GM08714 (cell line): Measurements from ENCODE around the gene ARRDC1.
"Not testable (repeated sequence)": the region's sequence is repeated elsewhere in the genome, so short reads cannot be mapped to it uniquely, and the experiment has no call there.

Source experiments
- H3K4me3 ChIP-seq: fragments of 200-500 bp; sonication (Bioruptor generic); 2 replicates; pipeline ENCODE4 v1.5.1; 2014; ENCODE audit warnings: mild to moderate bottlenecking, low read length, inconsistent platforms
- ZNF274 ChIP-seq: IDR thresholded peaks from 2 replicates; pipeline ENCODE4 v1.6.1; 2012; ENCODE audit warnings: mild to moderate bottlenecking, low read depth, low read length

Gene ARRDC1

DNA sequence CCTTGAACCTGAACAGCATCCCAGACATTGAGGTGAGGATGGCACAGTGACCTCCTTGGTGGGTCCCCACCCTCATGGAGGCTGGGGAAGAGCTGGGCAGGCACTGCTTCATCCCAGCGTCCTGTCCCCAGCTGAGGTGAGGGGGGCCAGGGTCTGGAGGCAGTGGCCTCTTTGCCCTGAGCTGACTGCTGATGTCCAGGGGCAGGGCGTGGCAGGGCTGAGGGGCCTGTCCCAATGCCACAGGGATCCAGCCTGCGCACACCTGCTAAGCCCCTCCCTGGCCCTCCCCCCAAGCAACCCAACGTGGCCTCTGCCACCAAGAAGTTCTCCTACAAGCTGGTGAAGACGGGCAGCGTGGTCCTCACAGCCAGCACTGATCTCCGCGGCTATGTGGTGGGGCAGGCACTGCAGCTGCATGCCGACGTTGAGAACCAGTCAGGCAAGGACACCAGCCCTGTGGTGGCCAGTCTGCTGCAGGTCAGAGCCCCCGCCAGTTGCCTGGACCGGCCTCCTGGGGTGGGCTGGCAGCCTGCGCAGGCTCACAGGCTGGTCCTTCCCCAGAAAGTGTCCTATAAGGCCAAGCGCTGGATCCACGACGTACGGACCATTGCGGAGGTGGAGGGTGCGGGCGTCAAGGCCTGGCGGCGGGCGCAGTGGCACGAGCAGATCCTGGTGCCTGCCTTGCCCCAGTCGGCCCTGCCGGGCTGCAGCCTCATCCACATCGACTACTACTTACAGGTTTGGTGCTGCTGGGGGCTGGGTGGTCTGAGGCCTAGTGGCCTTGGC is 8.4 kb downstream of the ARRDC1 start:
- TF ChIP-seq ZNF274 = no peak
- no peak overlapping the region for H3K4me3 ChIP-seq

DNA sequence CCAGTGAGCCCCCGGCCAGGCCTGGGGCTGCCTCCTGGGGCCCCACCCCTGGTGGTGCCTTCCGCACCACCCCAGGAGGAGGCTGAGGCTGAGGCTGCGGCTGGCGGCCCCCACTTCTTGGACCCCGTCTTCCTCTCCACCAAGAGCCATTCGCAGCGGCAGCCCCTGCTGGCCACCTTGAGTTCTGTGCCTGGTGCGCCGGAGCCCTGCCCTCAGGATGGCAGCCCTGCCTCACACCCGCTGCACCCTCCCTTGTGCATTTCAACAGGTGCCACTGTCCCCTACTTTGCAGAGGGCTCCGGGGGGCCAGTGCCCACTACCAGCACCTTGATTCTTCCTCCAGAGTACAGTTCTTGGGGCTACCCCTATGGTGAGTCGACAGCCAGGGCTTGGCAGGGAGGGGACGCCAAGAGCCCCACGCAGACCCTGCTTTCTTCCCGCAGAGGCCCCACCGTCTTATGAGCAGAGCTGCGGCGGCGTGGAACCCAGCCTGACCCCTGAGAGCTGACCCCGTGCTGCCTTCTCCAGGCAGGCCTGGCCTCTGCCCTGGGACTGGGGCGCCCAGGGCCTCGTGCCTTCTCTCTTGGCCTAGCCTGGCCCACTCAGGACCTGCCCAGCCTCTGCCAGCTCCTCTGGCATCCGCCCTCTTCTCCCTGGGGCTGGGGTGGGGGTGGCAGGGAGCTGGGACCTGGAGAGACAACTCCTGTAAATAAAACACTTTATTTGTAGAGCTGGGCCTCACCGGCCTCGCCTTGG is 9.3 kb downstream of the ARRDC1 start:
- H3K4me3 ChIP-seq = no peak overlapping the region
- TF ChIP-seq ZNF274 = no peak

DNA sequence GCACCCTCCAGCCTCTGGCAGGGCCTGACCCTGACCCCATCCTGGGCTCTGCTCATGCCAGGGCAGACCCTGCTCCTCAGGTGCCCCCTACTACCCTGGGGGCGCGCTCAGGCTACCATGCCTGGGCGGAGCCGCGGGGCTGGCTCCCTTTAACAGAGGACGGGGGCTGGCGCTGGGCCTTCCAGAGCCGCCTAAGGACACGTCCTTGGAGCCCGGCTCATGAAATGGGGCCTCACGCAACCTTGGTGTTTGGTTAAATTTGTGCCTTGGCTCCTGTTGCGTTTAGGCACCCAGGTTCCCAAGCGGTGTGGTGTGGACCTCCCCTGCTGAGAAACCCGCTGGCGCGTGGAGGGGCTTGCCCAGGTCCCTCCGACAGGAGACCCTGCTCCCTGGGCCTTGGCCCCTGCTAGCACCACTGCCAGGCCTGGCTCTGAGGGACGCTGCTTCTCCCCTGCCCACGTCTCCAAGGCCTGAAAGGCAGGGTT is 9.9 kb downstream of the ARRDC1 start:
- no peak for TF ChIP-seq ZNF274
- H3K4me3 ChIP-seq = no peak overlapping the region

DNA sequence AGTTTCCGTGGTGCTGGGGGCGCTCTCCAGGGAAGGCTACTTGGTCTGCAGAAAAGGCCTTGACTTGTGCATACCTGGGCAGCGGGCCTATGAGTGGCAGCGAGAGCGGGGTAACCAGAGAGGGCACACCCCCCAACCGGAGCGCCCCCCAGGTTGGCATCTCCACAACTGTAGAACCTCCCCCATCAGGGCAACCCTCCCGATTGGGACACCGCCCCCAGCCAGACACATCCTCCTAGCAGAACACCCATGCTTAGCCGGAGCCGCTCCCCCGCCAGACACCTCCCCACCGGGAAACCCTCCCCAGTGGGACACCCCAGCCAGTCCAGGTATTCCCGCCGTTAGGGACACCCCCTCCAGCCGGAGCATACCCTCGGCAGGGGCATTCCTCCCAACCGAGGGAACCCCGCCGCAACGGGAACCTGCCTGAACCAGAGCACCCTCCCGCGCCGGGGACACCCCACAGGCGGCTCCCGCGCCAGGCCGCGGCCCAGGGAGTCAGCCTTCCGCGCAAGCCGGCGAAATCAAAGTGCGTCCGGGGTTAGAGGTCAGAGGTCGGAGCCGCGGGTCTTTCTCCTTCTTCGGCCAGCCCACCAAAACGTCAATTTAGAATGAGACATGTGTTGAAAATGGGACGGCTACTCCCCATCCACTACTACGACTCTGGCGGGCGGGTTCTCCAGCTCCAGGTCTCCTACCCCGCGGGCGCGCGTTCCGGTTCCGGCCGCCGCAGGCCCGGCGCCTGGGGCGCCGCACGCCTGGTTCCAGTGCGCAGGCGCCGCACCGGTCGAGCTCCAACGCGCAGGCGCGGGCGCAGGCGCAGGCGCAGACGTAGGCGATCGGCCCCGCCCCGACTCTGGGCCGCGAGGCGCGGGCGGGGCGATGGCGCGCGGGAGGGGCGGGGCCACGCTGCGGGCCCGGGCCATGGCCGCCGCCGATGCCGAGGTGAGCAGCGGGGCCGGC is 12.9 kb downstream of the ARRDC1 start, which contains the start of gene EHMT1:
TSS of gene EHMT1 (plus strand) at position 901 of the 963 bp plus-strand sequence. CDS start at position 925, 24 bp downstream.
- H3K4me3 ChIP-seq = peak within 1 kb of the TSS; percentile 90
- no peak for TF ChIP-seq ZNF274

DNA sequence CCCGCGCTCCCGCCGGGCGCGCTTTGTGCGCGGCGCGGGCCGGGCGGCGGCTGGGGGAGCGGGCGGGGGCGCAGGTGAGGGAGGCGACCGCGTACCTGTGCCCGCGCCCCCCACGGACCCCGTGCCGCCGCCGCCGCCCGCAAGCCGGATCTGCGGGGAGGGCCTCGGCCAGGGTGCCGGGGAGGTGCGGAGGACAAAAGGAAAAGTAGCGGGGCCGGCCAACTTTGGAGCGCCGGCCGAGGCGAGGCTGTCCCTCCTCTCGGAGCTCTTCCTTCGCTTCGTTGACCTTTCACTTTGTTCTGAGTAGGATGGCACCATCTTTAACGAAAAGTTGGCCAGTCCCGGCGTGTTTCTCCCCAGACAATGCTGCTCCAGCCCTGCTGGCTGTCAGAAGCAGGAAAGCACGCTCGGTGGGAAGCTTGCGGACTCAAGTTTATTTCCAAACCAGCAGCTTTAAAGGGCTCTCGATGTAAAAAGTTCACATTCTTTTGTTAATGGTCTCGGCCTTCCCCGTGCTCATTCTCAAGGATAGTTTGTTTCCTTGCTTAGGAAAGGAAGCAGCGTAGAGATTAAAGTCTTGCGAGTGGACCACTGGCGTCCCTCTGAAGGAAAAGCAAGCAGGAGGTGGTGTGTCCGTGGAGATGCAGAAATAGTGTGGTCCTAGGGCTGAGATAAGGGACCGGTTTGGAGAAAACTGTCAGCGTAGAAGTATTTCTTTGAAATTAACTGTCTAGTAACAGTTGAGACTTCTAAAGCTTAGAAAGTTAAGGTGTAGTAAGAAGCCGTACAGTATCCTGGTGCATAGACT is 14.0 kb downstream of the ARRDC1 start:
- no peak for TF ChIP-seq ZNF274
- H3K4me3 ChIP-seq = peak overlapping the region; percentile 90

DNA sequence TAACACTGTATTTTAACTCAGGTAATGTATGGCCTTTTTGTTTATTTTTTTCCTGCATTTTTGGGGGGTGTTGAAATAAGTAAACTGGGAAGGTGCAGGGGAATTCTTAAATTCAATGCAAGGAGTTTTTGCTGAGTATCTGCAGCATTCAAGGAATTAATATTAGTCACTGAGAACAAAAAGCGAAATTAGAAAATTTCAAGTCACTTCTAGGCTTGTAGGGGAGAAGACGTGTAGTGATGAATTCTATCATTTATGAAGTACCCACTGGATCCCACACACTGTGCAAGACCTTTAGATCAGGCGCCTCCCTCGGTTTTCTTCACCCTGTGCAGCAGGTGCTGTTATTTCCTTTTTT is 14.5 kb downstream of the ARRDC1 start:
- TF ChIP-seq ZNF274 = no peak
- peak overlapping the region; percentile 90 for H3K4me3 ChIP-seq

DNA sequence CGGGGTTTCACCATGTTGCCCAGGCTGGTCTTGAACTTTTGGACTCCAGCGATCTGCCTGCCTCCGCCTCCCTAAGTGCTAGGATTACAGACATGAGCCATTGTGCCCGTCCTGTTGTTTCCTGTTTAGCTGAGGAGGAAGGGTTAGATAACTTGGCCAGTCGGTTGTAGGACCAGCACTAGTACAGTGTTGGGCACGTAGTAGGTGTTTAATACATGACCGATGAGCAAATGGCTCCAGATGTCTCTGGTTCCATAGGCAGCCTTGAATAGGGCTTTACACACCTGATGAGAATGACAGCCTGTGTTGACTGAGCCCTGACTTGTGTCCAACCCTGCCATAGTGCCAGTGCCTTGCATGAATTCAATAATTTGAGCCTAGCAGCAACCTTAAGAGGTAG is 15.1 kb downstream of the ARRDC1 start:
- TF ChIP-seq ZNF274 = no peak
- peak overlapping the region; percentile 90; the same call in 1 of the 2 replicates for H3K4me3 ChIP-seq

DNA sequence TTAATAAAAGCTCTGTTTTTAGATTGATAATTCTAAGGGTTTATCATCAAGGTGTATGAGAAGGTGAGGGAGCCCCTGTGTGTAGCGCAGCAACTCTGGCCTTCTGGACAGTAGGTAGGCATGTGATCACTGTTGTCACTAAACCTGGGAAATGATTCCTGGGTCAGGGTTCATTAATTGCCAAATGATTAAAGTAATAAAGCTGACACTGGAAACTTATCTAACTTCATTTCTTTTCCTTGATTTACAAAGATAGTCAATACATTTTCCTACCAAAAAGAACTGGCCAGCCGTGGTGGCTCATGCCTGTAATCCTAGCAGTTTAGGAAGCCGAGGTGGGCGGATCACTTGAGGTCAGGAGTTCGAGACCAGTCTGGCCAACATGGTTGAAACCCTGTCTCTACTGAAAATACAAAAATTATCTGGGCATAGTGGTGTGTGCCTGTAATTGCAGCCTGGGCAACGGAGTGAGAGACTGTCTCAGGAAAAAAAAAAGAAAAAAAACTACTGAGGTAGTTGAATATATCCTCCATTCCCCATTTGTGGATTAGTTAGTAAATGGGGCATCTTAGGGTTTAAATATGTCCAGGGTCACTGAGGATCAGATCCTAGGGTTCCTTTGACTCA is 15.8 kb downstream of the ARRDC1 start:
- H3K4me3 ChIP-seq = no peak overlapping the region
- TF ChIP-seq ZNF274 = no peak

DNA sequence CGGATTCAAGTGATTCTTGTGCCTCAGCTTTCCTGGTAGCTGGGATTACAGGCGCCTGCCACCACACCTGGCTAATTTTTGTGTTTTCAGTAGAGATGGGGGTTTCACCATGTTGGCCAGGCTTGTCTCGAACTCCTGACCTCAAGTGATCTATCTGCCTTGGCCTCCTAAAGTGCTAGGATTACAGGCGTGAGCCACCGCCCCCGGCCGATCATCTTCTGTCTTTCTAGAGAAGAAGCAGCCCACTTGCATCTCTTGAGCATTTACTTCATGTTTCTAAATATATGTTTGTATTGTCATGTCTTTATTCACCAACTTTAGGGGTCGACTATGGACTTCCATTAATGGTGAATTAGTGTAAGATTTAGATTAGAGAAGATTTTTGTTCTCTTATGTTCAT is 16.7 kb downstream of the ARRDC1 start:
- not testable (repeated sequence) for H3K4me3 ChIP-seq

DNA sequence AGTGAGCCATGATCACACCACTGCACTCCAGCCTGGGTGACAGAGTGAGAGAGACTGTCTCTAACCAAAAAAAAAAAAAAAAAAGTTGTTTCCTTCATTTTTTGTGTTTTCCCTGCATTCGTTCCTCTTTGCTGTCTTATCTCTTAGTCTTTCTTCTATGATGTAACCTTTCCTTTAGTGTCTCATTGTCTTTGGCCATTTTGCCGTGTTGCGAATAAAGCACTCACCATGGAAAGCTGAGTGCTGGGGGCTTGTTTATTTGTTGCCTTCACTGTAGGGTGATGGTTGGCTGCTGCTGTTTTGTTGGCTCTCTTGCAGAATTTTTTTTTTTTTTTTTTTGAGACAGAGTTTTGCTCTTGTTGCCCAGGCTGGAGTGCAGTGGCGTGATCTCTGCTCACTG is 21.0 kb downstream of the ARRDC1 start:
- TF ChIP-seq ZNF274 = no peak

DNA sequence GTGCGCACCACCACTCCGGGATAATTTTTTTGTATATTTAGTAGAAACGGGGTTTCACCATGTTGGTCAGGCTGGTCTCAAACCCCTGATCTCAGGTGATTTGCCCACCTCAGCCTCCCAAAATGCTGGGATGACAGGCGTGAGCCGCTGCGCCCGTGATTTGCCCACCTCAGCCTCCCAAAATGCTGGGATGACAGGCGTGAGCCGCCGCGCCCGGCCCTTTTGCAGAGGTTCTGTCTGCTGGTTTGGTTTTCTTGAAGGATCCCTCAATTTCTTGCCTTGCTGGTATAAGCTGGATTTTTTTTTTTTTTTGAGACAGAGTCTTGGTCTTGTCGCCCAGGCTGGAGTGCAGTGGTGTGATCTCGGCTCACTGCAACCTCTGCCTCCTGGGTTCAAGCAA is 21.9 kb downstream of the ARRDC1 start:
- not testable (repeated sequence) for H3K4me3 ChIP-seq

More for the DNA sequence above, 21.0 kb downstream of the ARRDC1 start:
- no peak overlapping the region for H3K4me3 ChIP-seq

DNA sequence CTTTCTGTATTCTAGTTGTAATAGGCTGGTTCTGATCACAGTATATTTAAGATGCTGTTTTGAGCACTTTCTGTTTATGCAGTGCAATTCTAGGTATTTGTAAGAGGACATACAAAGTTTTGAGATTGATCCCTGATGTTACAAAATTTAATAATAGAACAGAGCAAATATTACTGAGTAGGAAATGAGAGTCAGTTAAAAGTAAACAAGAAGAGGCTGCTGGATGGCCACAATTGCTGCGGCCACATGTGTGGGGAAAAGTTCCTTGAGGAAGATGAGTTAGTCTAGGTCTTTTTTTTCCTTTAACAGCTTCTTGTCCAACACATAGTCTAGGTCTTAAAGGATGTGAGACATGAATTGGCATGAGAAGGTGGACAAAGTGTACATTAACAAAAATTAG is 24.6 kb downstream of the ARRDC1 start:
- no peak for TF ChIP-seq ZNF274
- H3K4me3 ChIP-seq = no peak overlapping the region

DNA sequence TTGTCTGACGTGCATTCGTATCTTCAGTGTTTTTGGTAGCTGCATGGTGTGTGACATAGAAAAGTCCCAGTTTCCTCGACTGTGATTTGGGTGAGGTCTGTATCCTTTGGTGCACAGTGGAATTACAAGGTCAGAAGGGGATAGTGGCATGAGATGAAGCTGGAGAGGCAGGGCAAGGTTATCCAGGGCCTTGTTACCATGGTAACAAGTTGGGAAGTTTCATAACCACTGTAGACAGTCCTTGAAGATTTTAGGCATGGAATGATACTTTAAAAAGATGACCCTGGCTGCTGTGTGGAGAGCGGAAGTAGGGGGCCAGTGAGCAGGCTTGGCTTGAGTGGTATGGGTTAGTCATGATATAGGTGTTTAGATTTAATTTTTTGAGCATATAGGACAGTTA is 25.2 kb downstream of the ARRDC1 start:
- no peak for TF ChIP-seq ZNF274
- no peak overlapping the region for H3K4me3 ChIP-seq
